DMS114 treated with DMSO at 0.1 percent for 48 hours (cell line): ENCODE data around the gene IMP3.

ENCODE experiments used
- DNase-seq: peaks from one replicate; lab custom pipeline; 2025; ENCODE audit not compliant: unreplicated experiment; lab: John Stamatoyannopoulos, UW

The IMP3 gene

GRCh38 chr15:75673426-75674235, 33.6 kb upstream of the IMP3 start:
- DNase-seq, result no peak

GRCh38 chr15:75672646-75673425, 32.8 kb upstream of the IMP3 start:
- no peak for DNase-seq

GRCh38 chr15:75671730-75672602, 31.9 kb upstream of the IMP3 start:
- no peak for DNase-seq

GRCh38 chr15:75669879-75670212, 29.8 kb upstream of the IMP3 start:
- DNase-seq, result no peak

- no peak for DNase-seq
Observed at GRCh38 chr15:75669191-75669878, 29.3 kb upstream of the IMP3 start.

GRCh38 chr15:75666823-75667501, 26.9 kb upstream of the IMP3 start:
- no peak for DNase-seq

GRCh38 chr15:75663931-75664421, 24.0 kb upstream of the IMP3 start:
- no peak for DNase-seq

- DNase-seq, result no peak
Observed at GRCh38 chr15:75662823-75663519, 22.9 kb upstream of the IMP3 start.

GRCh38 chr15:75661756-75662140, 21.7 kb upstream of the IMP3 start:
- no peak for DNase-seq

GRCh38 chr15:75661100-75661755, 21.2 kb upstream of the IMP3 start:
- DNase-seq, result no peak

- no peak for DNase-seq
Observed at GRCh38 chr15:75659928-75660645, 20.1 kb upstream of the IMP3 start.

- DNase-seq, result no peak
Observed at GRCh38 chr15:75659141-75659771, 19.2 kb upstream of the IMP3 start.

GRCh38 chr15:75656813-75657212, 16.8 kb upstream of the IMP3 start:
- DNase-seq, result no peak

GRCh38 chr15:75656331-75656730, 16.3 kb upstream of the IMP3 start:
- DNase-seq, result no peak

GRCh38 chr15:75655931-75656330, 15.9 kb upstream of the IMP3 start:
- DNase-seq, result no peak

- DNase-seq, result no peak
Observed at GRCh38 chr15:75654201-75654907, 14.3 kb upstream of the IMP3 start.

GRCh38 chr15:75653347-75653913, 13.4 kb upstream of the IMP3 start:
- no peak for DNase-seq
